ENCODE results near the gene KATNB1. TPM values are rescaled to one million over a fixed set of nuclear protein-coding genes. Genes with fewer than 3 reads are reported as not detected.

The KATNB1 gene
- polyA plus RNA-seq (2014; cell fraction: cytosol; rRNA removed), result 72.4 and 75.6 TPM in 2 replicates
- polyA plus RNA-seq (2014; cell fraction: nucleus; rRNA removed), result 225 and 228 TPM in 2 replicates

GRCh38 chr16:57735755-57736418, at the start of gene KATNB1:
Gene KATNB1 (plus strand): TSS chr16:57735770. CDS start chr16:57737244, 1,474 bp downstream.
- peak; percentile 39 for DNase-seq (ENCODE audit: low spot score)

- no peak for DNase-seq (ENCODE audit: low spot score)
Measured at GRCh38 chr16:57686577-57686976, 49.0 kb upstream of the KATNB1 start.

GRCh38 chr16:57687363-57687929, 48.1 kb upstream of the KATNB1 start:
- no peak for DNase-seq (ENCODE audit: low spot score)

- DNase-seq (ENCODE audit: low spot score), result no peak
Measured at GRCh38 chr16:57688487-57688986, 47.0 kb upstream of the KATNB1 start.

- no peak for DNase-seq (ENCODE audit: low spot score)
Measured at GRCh38 chr16:57688987-57689761, 46.4 kb upstream of the KATNB1 start.

GRCh38 chr16:57689762-57690558, 45.6 kb upstream of the KATNB1 start:
- peak; percentile 67 for DNase-seq (ENCODE audit: low spot score)

- DNase-seq (ENCODE audit: low spot score), result no peak
Measured at GRCh38 chr16:57690782-57691471, 44.6 kb upstream of the KATNB1 start.

- no peak for DNase-seq (ENCODE audit: low spot score)
Measured at GRCh38 chr16:57692636-57693035, 42.9 kb upstream of the KATNB1 start.

- DNase-seq (ENCODE audit: low spot score), result no peak
Measured at GRCh38 chr16:57693550-57693949, 42.0 kb upstream of the KATNB1 start.

GRCh38 chr16:57694231-57694724, 41.3 kb upstream of the KATNB1 start:
- DNase-seq (ENCODE audit: low spot score), result no peak

- peak; percentile 65 for DNase-seq (ENCODE audit: low spot score)
Measured at GRCh38 chr16:57694725-57695679, 40.6 kb upstream of the KATNB1 start, which contains the start of gene DRC7. Gene DRC7 (plus strand): TSS chr16:57694806. CDS start chr16:57697950, 3,144 bp downstream.

GRCh38 chr16:57695680-57696069, 39.9 kb upstream of the KATNB1 start:
- no peak for DNase-seq (ENCODE audit: low spot score)

- DNase-seq (ENCODE audit: low spot score), result no peak
Measured at GRCh38 chr16:57696240-57696639, 39.3 kb upstream of the KATNB1 start.

GRCh38 chr16:57697896-57698537, 37.6 kb upstream of the KATNB1 start:
- DNase-seq (ENCODE audit: low spot score), result no peak

- no peak for DNase-seq (ENCODE audit: low spot score)
Measured at GRCh38 chr16:57698812-57699405, 36.7 kb upstream of the KATNB1 start.

GRCh38 chr16:57699481-57699880, 36.1 kb upstream of the KATNB1 start:
- no peak for DNase-seq (ENCODE audit: low spot score)

- no peak for DNase-seq (ENCODE audit: low spot score)
Measured at GRCh38 chr16:57699899-57700298, 35.7 kb upstream of the KATNB1 start.

GRCh38 chr16:57700781-57701551, 34.6 kb upstream of the KATNB1 start:
- no peak for DNase-seq (ENCODE audit: low spot score)
